Ovary (tissue), 3 donors: Measurements from ENCODE around the gene HAPSTR1.

ENCODE experiments used
- CTCF ChIP-seq, 3 donors: fragments of 450-650 bp in 2 of 3; fragments of 200-600 bp in 1 of 3; IDR thresholded peaks; one replicate each; pipeline versions ENCODE4 v1.5.1 to v1.8.0; 2016 to 2022; ENCODE audit warnings: antibody characterized with exemption in 3 of 3, mild to moderate bottlenecking in 1 of 3
- EP300 ChIP-seq: sonication (generic); formaldehyde crosslinking; IDR thresholded peaks from one replicate; pipeline ENCODE4 v1.6.1; 2017; ENCODE audit warnings: antibody characterized with exemption
- POLR2A ChIP-seq: fragments of 450-650 bp; IDR thresholded peaks from one replicate; pipeline ENCODE4 v1.6.1; 2017; ENCODE audit warnings: antibody characterized with exemption, mild to moderate bottlenecking, moderate library complexity
- donor health status: DM: no; HTN: no; CAD: no.

GRCh38 chr16:9099131-9099625 is 7.7 kb downstream of the HAPSTR1 start:
- TF ChIP-seq CTCF (IDR thresholded peaks at IDR 0.05), result no peak
- TF ChIP-seq POLR2A, result no peak
- no peak for TF ChIP-seq EP300
